GM06990 (cell line): ENCODE data around the gene ATAD3B.
"Not testable (repeated sequence)": the region's sequence is repeated elsewhere in the genome, so short reads cannot be mapped to it uniquely, and the experiment has no call there.

Experiments used
- DNase-seq: peaks from one replicate; pipeline ENCODE4 v3.0.0-alpha.2; 2011; ENCODE audit not compliant: insufficient read length; ENCODE audit errors: extremely low read depth
- H3K27me3 ChIP-seq: replicated peaks from 2 replicates; pipeline ENCODE4 v1.6.0; 2011; ENCODE audit warnings: low read length; ENCODE audit not compliant: control insufficient read depth, insufficient read depth
- H3K36me3 ChIP-seq: 2 replicates; pipeline ENCODE4 v1.5.1; 2011; ENCODE audit warnings: low read length; ENCODE audit not compliant: control insufficient read depth, insufficient read depth
- H3K4me3 ChIP-seq: replicated peaks from 2 replicates; pipeline ENCODE4 v1.5.1; 2011; ENCODE audit warnings: low read depth, mild to moderate bottlenecking, control low read depth, low read length
- CTCF ChIP-seq: IDR thresholded peaks from 2 replicates; pipeline ENCODE4 v1.5.1; 2011; ENCODE audit warnings: low read length, control low read depth, mild to moderate bottlenecking, inconsistent platforms; ENCODE audit not compliant: insufficient read depth, poor library complexity, severe bottlenecking

The ATAD3B gene

GRCh38 chr1:1462318-1462966 is 9.1 kb upstream of the ATAD3B start:
- Histone ChIP-seq H3K4me3 (peak overlapping the region; percentile 61), H3K36me3 (no peaks in the 10 kb centered on the region), H3K27me3 (no peaks in the 10 kb centered on the region)
- DNase-seq, result peak; percentile 45
- no peak for TF ChIP-seq CTCF

GRCh38 chr1:1463312-1463711 is 8.3 kb upstream of the ATAD3B start:
- DNase-seq, result no peak
- no peaks in the 10 kb centered on the region for H3K36me3 ChIP-seq
- no peak for TF ChIP-seq CTCF
- no peaks in the 10 kb centered on the region for H3K27me3 ChIP-seq
- H3K4me3 ChIP-seq, result peak overlapping the region; percentile 61

GRCh38 chr1:1468196-1468985 is 3.2 kb upstream of the ATAD3B start:
- H3K27me3 ChIP-seq, DNase-seq, H3K36me3 ChIP-seq, H3K4me3 ChIP-seq: not testable (repeated sequence)

- Histone ChIP-seq H3K36me3 (no peaks in the 10 kb centered on the region), H3K27me3 (no peaks in the 10 kb centered on the region), H3K4me3 (peak overlapping the region; percentile 91)
- no peak for TF ChIP-seq CTCF
- no peak for DNase-seq
These were observed 758 bp upstream of the ATAD3B start for GRCh38 chr1:1470626-1471388.

- not testable (repeated sequence) for H3K36me3 ChIP-seq, DNase-seq, H3K27me3 ChIP-seq
- peak overlapping the region; percentile 91 for H3K4me3 ChIP-seq
These were observed 700 bp downstream of the ATAD3B start for GRCh38 chr1:1472053-1472876.

GRCh38 chr1:1476011-1476410 is 4.4 kb downstream of the ATAD3B start:
- not testable (repeated sequence) for H3K27me3 ChIP-seq, DNase-seq, H3K4me3 ChIP-seq
- H3K36me3 ChIP-seq, result peaks cover 18% of the 10 kb centered on the region

GRCh38 chr1:1477206-1477605 is 5.6 kb downstream of the ATAD3B start:
- Histone ChIP-seq H3K36me3 (peaks cover 20% of the 10 kb centered on the region), H3K4me3 (no peak overlapping the region), H3K27me3 (no peaks in the 10 kb centered on the region)
- DNase-seq, result no peak
- no peak for TF ChIP-seq CTCF
